Measurements from ENCODE around the gene CUBN.

Gene CUBN

GRCh38 chr10:17058093-17058492, 71.5 kb downstream of the CUBN start:
- TF ChIP-seq ZFX (IDR thresholded peaks at IDR 0.05; ENCODE audit: borderline replicate concordance) = no peak
- no peak for TF ChIP-seq CTCF (IDR thresholded peaks at IDR 0.05)
- no peak overlapping the region for H3K27ac ChIP-seq

GRCh38 chr10:17056781-17057428, 72.7 kb downstream of the CUBN start:
- TF ChIP-seq ZFX (IDR thresholded peaks at IDR 0.05; ENCODE audit: borderline replicate concordance) = no peak
- TF ChIP-seq CTCF (IDR thresholded peaks at IDR 0.05) = no peak
- no peak overlapping the region for H3K27ac ChIP-seq

- TF ChIP-seq CTCF (IDR thresholded peaks at IDR 0.05) = no peak
- TF ChIP-seq ZFX (IDR thresholded peaks at IDR 0.05; ENCODE audit: borderline replicate concordance) = no peak
Measured at GRCh38 chr10:17053513-17053912, 76.1 kb downstream of the CUBN start.

GRCh38 chr10:17053061-17053460, 76.5 kb downstream of the CUBN start:
- TF ChIP-seq CTCF (IDR thresholded peaks at IDR 0.05) = no peak
- no peak for TF ChIP-seq ZFX (IDR thresholded peaks at IDR 0.05; ENCODE audit: borderline replicate concordance)
- no peak overlapping the region for H3K27ac ChIP-seq

More at GRCh38 chr10:17053513-17053912, 76.1 kb downstream of the CUBN start:
- H3K27ac ChIP-seq = no peak overlapping the region

GRCh38 chr10:17051851-17052250, 77.8 kb downstream of the CUBN start:
- no peak overlapping the region for H3K27ac ChIP-seq
- no peak for TF ChIP-seq ZFX (IDR thresholded peaks at IDR 0.05; ENCODE audit: borderline replicate concordance)
- TF ChIP-seq CTCF (IDR thresholded peaks at IDR 0.05) = no peak

- TF ChIP-seq CTCF (IDR thresholded peaks at IDR 0.05) (no peak), ZFX (IDR thresholded peaks at IDR 0.05; ENCODE audit: borderline replicate concordance) (no peak)
- no peak overlapping the region for H3K27ac ChIP-seq
Measured at GRCh38 chr10:17049195-17049594, 80.4 kb downstream of the CUBN start.

GRCh38 chr10:17047908-17048307, 81.7 kb downstream of the CUBN start:
- no peak overlapping the region for H3K27ac ChIP-seq
- TF ChIP-seq ZFX (IDR thresholded peaks at IDR 0.05; ENCODE audit: borderline replicate concordance) (no peak), CTCF (IDR thresholded peaks at IDR 0.05) (no peak)

Data from 22Rv1 (cell line).